GM20000 (cell line): ENCODE measurements around the gene TIMM21.
A peak's percentile ranks its signal among the peaks of the same experiment; 100 is the strongest.

Experiments used
- DNase-seq: peaks from one replicate; pipeline ENCODE4 v3.0.0; 2012; ENCODE audit warnings: low spot score
- CTCF ChIP-seq: IDR thresholded peaks from 2 replicates; pipeline ENCODE4 v1.5.1; 2012; ENCODE audit warnings: mild to moderate bottlenecking, control low read depth; ENCODE audit errors: extremely low read depth, missing control alignments

The TIMM21 gene

GRCh38 chr18:74190086-74190485 lies 41.8 kb downstream of the TIMM21 start:
- DNase-seq = no peak
- TF ChIP-seq CTCF = no peak

GRCh38 chr18:74191577-74191976 lies 43.3 kb downstream of the TIMM21 start:
- no peak for TF ChIP-seq CTCF
- no peak for DNase-seq

- TF ChIP-seq CTCF = no peak
- no peak for DNase-seq
These were observed 46.4 kb downstream of the TIMM21 start for GRCh38 chr18:74194691-74195090.

GRCh38 chr18:74196220-74197119 lies 48.1 kb downstream of the TIMM21 start:
- DNase-seq = peak; percentile 84
- TF ChIP-seq CTCF = peak; percentile 77

GRCh38 chr18:74197705-74198341 lies 49.5 kb downstream of the TIMM21 start:
- DNase-seq = no peak
- TF ChIP-seq CTCF = no peak

- no peak for TF ChIP-seq CTCF
- no peak for DNase-seq
These were observed 50.1 kb downstream of the TIMM21 start for GRCh38 chr18:74198453-74198852.

GRCh38 chr18:74200780-74201179 lies 52.5 kb downstream of the TIMM21 start:
- no peak for TF ChIP-seq CTCF
- no peak for DNase-seq
